NCI-H1417 (cell line): ENCODE data around the gene APC2.
"Not testable (repeated sequence)": the region's sequence is repeated elsewhere in the genome, so short reads cannot be mapped to it uniquely, and the experiment has no call there.

Source experiments
- DNase-seq, 3 experiments: peaks; one replicate each; lab custom pipeline; 2025; lab: John Stamatoyannopoulos, UW

The APC2 gene

GRCh38 chr19:1495799-1496713 lies 46.1 kb downstream of the APC2 start:
- DNase-seq = peak in 2 of 3 experiments; percentile 21 to 33

DNA sequence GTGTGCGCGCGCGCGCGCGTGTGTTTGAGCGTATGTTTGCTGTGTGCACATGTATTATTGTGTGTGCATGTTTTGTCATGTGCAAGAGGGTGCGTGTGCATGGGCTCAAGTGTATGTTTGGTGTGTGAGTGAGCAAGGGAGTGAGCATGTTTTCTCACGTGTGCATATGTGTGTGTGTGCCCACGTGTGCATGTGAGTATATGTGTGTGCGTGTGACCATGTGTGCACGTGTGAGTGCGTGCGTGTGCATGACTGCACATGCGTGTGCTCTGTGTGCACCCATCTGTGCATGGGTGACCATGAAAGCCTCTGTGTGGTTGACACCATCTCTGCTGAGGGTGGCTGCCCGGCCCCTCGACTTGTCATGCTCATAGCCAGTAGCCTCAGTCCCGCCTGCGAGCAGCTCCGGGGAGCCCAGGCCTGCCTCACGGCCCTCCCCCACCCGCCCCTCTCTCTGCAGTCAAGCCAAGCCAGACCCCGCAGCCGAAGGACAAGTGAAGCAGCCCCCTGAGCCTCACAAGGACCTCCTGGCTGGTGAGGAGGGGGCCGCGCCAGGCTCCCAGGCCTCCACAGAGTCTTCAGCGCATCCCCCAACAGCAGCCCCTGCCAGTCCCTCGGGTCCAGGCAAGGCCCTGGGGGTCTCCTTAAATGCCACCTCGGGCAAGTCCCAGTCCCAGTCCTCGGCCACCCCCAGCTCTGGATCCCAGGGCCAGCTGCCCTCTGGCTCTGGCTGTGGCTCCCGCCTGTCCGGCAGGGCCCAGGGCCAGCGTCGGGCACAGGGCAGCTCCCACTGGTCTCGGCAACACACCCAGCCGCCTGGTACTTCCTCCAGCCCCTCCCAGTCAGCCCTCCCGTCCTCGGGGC lies 47.0 kb downstream of the APC2 start:
- DNase-seq = no peak

DNA sequence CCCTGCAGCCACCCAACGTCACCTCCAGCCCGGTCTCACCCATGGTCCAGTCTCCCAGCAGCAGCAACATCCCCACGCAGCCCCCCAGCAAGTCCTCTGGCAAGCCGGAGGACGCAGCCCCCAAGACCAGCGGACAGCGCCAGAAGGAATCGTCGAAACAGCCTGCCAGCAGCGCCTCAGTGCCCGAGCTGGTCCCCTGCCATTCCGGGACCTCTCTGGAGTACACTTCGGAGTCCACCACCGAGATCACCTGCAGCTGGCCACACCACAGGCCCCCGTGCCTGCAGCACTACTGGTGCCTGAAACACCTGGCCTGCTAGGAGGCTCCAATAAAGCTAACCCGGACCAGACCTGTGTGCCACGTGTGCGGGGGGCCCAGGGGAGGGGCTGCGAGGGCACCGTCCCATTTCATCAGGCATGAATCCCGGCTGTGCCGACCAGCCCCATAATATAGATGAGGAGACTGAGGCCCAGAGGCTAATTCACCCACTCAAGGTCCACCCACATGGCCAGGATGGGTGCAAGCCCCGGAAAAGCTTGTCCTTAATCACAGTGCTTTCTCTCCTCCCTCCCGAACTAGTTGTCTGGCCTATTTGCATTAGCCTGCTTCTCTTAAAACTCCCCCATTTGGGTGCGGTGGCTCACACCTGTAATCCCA lies 47.8 kb downstream of the APC2 start:
- DNase-seq = no peak

DNA sequence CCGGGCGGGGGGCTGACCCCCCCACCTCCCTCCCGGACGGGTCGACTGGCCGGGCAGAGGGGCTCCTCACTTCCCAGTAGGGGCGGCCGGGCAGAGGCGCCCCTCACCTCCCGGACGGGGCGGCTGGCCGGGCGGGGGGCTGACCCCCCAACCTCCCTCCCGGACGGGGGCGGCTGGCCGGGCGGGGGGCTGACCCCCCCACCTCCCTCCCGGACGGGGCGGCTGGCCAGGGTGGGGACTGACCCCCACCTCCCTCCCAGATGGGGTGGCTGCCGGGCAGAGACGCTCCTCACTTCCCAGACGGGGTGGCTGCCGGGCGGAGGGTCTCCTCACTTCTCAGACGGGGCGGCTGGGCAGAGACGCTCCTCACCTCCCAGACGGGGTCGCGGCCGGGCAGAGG lies 49.3 kb downstream of the APC2 start:
- not testable (repeated sequence) for DNase-seq

DNA sequence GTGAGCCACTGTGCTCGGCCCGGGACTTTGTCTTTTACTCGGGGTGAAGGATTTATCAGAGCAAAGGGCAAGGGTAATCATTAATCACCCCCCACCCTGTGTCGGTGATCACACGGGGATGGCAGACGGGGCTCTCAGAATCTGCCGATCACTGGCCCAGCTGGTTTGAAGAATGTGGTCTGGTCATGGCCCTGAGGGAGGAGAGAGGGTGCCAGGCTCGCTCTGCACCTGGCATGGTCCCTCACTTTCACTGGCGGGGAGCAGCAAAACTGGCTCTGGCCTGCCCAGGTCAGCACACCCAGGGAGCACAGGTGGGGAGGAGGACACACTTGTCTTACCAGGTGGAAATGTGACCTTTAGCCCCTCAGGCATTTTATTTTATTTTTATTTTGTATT lies 51.3 kb downstream of the APC2 start:
- no peak for DNase-seq

GRCh38 chr19:1502433-1503088 lies 52.6 kb downstream of the APC2 start:
- no peak for DNase-seq

DNA sequence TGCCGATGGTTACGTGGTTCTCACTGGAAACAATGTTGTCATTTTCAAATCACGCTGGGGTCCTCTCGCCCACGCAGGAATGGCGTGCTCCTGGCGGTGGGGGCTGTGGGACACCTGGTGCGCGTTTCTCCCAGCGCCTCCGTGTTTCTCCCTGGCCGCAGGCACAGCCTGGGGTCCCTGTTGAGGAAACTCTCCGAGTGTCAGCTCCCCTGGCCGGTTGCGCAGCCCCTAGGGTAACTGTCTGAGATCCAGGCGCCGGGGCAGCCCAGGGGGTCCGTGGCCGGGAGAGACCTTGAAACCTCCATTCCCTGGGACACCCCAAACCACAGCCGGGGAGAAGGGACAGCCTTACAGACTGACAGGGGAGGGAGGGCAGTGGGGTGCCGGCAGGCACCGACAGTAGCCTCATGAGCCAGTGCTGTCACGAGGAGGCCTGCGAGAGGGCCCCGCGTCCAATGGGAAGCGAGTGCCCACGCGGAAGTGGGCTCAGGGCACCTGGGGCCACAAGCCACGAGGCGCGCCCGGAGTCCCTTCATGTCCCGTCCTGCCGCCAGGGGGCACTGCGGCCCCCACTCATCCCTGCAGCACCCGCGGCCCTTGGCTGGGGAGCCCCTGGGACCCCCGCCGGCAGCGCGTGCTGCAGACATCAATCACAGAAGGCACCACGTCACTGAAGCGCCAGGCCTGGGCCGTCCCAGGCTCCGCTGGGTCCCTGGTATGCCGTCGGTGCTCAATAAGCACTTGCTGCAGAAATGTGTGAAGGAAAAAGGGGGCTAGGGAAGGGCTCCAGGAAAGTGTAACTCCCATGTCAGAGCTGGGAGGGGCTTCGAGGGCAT lies 53.4 kb downstream of the APC2 start:
- peak in 2 of 3 experiments; percentile 33 to 59 for DNase-seq

DNA sequence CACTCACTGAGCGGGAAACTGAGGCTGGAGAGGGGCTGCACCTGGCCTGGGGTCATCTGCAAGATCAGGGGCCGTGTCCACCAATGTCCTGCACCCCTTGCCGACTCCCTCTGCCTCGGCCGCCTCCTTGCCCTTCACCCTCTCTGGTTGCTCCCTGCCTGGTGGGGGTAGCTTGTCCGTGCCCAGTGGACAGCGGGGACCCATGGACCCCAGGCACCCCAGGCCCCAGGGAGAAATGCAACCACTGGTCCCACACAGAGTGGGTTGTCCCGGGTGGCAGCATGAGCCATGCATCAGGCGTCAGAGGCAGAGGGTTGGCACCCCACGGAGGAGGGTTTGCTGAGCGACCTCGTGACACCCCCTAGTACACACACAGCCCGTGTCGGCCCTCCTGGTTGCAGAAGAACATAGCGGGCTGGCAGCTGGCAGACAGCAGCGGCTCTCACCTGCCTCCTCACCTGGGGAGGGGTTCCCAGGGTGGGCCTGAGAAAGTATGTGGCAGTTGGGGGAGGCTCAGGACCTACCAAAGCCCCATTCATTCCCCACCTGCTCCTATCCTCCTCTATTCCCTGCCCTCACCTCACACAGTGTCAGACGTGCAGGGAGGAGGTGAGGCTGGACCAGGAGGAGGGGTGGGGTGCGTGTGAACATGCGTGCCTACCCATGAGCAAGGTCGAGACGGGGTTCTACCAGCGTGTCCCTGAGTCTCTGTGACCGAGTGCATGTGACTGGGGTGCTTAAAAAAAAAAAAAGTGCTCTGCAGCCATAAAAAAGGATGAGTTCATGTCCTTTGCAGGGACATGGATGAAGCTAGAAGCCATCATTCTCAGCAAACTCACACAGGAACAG lies 54.2 kb downstream of the APC2 start:
- DNase-seq = no peak

- no peak for DNase-seq
Measured at GRCh38 chr19:1505012-1505411, 55.1 kb downstream of the APC2 start.

DNA sequence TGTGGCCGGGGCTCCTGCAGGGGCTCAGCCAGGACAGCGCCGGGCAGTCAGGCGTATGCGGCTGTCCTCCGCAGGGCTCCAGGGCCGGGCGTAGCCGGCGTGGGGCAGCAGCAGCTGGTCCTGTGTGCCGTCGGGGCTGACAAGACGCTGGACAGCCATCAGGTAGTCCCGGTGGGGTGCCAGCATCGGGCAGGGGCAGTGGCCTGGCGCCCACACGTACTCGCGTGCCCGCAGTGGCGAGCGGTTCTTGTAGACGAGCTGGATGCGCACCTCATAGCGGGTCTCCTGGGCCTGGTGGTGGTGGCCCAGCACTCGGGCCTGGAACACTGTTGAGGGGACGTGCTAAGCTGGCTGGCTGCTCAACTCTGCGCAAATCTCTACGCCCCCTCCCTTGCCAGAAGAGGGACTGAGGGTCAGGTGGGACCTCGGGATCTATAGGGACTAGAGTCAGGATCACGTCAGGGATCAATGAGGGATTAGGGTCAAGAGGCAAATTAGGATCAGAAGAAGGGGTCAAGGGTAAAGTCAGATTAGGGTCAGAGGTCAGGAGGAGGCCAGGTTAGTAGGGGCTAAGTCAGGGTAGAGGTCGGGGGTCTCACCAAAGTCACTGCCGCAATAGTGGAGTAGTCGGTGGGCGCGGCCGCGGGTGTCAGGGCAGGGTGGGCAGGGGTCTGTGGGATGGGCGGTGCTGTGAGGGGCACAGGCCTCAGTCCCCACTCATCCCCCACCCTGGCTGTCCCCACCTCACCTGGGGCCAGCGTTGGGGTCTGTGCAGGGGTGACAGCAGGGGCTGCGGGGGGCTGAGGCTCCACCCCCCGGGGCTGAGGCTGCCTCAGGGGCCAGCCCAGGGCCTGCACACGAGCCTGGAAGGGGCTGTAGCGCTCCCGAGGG lies 56.3 kb downstream of the APC2 start:
- DNase-seq = no peak

DNA sequence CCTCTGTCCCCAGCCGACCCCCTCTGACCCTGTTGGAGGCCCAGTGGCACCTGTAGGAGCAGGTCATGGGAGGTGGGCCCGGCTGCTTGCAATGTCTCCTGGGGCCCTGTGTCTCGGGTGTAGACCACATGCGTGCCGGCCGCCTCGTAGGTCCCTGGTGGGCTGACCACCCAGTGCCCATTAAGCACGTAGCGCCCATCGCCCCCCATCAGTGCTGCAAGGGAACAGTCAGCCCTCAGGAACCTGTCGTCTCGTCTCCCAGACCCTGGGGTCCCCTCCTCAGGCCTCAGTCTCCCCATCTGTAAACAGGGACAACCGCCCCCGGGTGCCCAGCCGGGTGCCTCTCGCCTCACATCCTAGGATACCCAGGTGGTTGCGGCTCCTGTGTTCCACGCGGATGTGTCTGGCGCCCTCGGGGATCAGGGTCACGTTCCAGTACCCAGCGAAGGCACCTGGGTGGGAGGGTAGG lies 57.3 kb downstream of the APC2 start:
- no peak for DNase-seq

GRCh38 chr19:1507763-1508506 lies 58.0 kb downstream of the APC2 start:
- peak; percentile 96 to 99 (median 98) for DNase-seq

- no peak for DNase-seq
Measured at GRCh38 chr19:1508507-1508856, 58.6 kb downstream of the APC2 start.

DNA sequence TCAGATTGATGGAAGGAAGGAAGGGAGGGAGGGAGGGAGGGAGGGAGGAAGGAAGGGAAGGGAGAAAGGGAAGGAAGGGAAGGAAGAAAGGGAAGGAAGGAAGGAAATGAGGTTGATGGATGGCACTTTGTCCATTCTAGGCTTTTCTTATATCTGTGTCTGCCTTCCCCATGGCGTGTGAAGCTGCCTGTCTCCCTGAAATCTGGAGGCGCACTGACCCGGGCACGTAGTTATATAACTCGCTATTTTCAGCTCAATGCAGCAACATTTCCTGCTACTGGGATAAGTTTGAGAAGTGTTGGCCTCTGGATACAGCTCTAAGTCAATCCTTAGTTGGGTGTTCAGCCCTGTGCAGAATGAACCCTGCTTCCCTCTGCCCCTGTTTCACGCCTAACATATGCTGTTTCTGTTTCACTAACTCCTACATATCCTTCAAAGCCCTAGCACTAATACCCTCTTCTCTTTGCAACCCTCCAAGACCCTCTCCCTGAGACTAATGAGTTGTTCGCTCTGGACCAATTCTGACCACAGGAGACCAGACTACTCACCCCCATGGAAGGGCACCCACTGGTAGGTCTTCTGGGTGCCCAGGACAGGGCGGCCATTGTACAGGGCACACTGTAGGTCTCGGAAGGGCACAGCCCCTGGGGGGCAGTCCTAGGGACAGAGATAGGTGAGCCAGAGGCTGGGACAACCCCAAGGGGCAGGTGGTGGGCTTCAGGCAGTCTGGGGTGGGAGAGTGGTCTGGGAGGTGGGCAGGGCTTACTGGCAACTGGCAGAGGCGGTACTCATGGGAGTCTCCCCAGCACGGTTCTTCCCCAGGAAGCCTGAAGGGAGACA lies 59.9 kb downstream of the APC2 start:
- DNase-seq = no peak

GRCh38 chr19:1510442-1510806 lies 60.5 kb downstream of the APC2 start:
- no peak for DNase-seq

DNA sequence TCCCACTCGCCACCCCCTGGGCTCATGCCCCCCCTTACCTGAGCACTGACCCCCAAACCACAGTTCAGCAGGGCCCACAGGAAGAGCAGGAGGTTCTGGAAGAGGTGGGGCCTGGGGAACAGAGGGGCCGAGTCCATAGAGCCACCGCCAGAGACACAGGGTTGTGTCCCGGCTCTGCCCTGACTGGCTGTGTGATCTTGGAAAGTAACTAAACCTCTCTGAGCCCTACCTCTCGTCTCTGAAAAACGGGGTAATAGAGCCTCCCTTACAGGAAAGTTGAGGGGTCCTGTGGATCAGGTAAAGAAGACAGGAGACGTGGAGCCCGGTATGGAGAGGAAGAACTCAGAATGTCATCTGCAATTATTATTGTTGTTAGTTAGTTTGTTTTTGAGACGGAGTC lies 60.9 kb downstream of the APC2 start:
- no peak for DNase-seq
